Skeletal muscle tissue (tissue), 4 donors: Measurements from ENCODE around the gene PSMD6. TPM values are rescaled to one million over a fixed set of nuclear protein-coding genes. Genes with fewer than 3 reads are reported as not detected.

ENCODE experiments used
- H3K27ac ChIP-seq: one replicate; pipeline ENCODE4 v1.7.0; 2013; ENCODE audit warnings: mild to moderate bottlenecking, low read depth, low read length, inconsistent platforms
- H3K27me3 ChIP-seq, 3 donors: one replicate each; pipeline ENCODE4 v1.7.0; 2013; ENCODE audit warnings: low read length in 3 of 3; ENCODE audit not compliant: control insufficient read depth in 3 of 3, insufficient read depth in 3 of 3
- H3K36me3 ChIP-seq, 3 donors: one replicate each; pipeline ENCODE4 v1.7.0; 2013; ENCODE audit warnings: low read length in 3 of 3; ENCODE audit not compliant: control insufficient read depth in 3 of 3, insufficient read depth in 3 of 3
- H3K4me1 ChIP-seq, 3 donors: one replicate each; pipeline ENCODE4 v1.7.0; 2013; ENCODE audit warnings: low read length in 3 of 3, mild to moderate bottlenecking in 3 of 3; ENCODE audit not compliant: control insufficient read depth in 3 of 3, insufficient read depth in 3 of 3
- H3K4me3 ChIP-seq, 3 donors: one replicate each; pipeline ENCODE4 v1.7.0; 2013; ENCODE audit warnings: low read length in 3 of 3
- H3K9ac ChIP-seq, 3 donors: one replicate each; pipeline ENCODE4 v1.7.0; 2013; ENCODE audit warnings: low read length in 3 of 3, mild to moderate bottlenecking in 3 of 3, moderate library complexity in 2 of 3, low read depth in 1 of 3
- H3K9me3 ChIP-seq, 3 donors: one replicate each; pipeline ENCODE4 v1.7.0; 2013; ENCODE audit warnings: low read length in 3 of 3; ENCODE audit not compliant: control insufficient read depth in 3 of 3
- total RNA-seq: library from RNA; depleted of rRNA; stranded (reverse); fragments of >200 nt; gene quantifications from one replicate; pipeline ENCODE4 v1.2.3, GENCODE V29; 2014
- donor health status: Osteomylitis.

Gene PSMD6
- total RNA-seq, 1 donor from 2014 or later: 70.5 TPM

DNA sequence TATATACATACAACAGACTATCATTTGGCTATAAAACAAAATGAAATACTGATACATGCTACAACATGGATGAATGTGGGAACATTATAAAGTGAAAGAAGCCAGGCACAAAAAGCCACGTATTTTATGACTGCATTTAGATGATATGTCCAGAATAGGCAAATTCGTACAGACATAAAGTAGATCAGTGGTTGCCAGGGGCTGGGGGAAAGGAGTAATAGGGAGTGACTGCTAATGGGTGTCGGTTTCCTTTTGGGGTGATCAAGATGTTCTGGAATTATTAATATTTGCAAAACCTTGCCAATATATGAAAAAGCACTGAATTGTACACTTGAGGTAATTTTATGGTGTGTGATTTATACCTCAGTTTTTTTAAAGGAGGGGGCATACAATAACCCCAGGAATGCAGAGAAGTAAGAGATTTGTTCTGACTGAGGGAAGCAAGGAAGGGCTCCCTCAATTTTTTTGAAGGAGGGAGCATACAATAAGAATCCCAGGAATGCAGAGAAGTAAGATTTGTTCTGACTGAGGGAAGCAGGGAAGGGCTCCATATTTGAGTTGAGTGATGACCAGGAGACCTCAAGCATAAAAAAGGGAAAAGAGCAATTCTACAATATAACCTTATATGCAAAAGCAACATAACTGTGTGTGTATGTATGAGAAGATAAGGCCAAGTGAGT lies 6.2 kb downstream of the PSMD6 start:
- Histone ChIP-seq H3K4me3 (no peak overlapping the region), H3K9ac (no peak overlapping the region), H3K4me1 (peaks cover under 1 to 5% (median 4%) of the 10 kb centered on the region in 3 donors), H3K27ac (no peak overlapping the region), H3K27me3 (no peaks in the 10 kb centered on the region), H3K36me3 (peaks cover 40 to 75% (median 64%) of the 10 kb centered on the region in 3 donors), H3K9me3 (no peaks in the 10 kb centered on the region)

GRCh38 chr3:64011685-64012084 lies 11.6 kb downstream of the PSMD6 start:
- H3K9ac ChIP-seq: no peak overlapping the region

GRCh38 chr3:64010199-64010598 lies 13.1 kb downstream of the PSMD6 start:
- Histone ChIP-seq H3K27ac (no peak overlapping the region), H3K4me3 (no peak overlapping the region), H3K27me3 (no peaks in the 10 kb centered on the region), H3K36me3 (peaks cover 42 to 88% (median 83%) of the 10 kb centered on the region in 3 donors), H3K4me1 (no peaks in the 10 kb centered on the region), H3K9me3 (no peaks in the 10 kb centered on the region), H3K9ac (no peak overlapping the region)

More at GRCh38 chr3:64011685-64012084, 11.6 kb downstream of the PSMD6 start:
- Histone ChIP-seq H3K36me3 (peaks cover 29 to 80% (median 77%) of the 10 kb centered on the region in 3 donors), H3K27me3 (no peaks in the 10 kb centered on the region), H3K9me3 (no peaks in the 10 kb centered on the region), H3K4me1 (no peaks in the 10 kb centered on the region), H3K4me3 (no peak overlapping the region), H3K27ac (no peak overlapping the region)

DNA sequence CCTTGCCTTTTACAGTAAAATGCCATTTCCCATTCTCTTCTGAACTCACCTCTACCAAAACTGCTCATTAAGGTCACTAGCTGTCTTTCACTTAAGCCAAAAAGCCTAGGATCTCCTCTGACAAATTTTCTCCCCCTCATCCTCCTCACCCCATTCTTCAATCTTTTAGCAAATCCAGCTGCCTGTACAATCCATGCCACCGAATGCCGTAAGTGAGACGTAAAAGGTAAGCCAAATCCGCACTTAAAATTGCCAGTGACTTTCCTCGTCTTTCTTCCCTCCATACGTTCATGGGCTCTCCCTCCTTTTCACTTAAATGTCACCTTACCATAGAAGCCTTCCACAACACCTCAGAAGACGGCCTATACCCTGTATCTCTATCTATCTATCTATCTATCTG lies 13.8 kb downstream of the PSMD6 start:
- H3K36me3 ChIP-seq: peaks cover 37 to 82% (median 82%) of the 10 kb centered on the region in 3 donors
- no peaks in the 10 kb centered on the region for H3K27me3 ChIP-seq

GRCh38 chr3:64008487-64009351 lies 14.6 kb downstream of the PSMD6 start:
- Histone ChIP-seq H3K9me3 (no peaks in the 10 kb centered on the region), H3K9ac (no peak overlapping the region), H3K4me1 (no peaks in the 10 kb centered on the region), H3K4me3 (no peak overlapping the region), H3K27me3 (no peaks in the 10 kb centered on the region), H3K36me3 (peaks cover 35 to 79% (median 77%) of the 10 kb centered on the region in 3 donors), H3K27ac (no peak overlapping the region)

More for the DNA sequence above, 13.8 kb downstream of the PSMD6 start:
- Histone ChIP-seq H3K27ac (no peak overlapping the region), H3K9ac (no peak overlapping the region), H3K4me3 (no peak overlapping the region), H3K4me1 (no peaks in the 10 kb centered on the region), H3K9me3 (no peaks in the 10 kb centered on the region)

DNA sequence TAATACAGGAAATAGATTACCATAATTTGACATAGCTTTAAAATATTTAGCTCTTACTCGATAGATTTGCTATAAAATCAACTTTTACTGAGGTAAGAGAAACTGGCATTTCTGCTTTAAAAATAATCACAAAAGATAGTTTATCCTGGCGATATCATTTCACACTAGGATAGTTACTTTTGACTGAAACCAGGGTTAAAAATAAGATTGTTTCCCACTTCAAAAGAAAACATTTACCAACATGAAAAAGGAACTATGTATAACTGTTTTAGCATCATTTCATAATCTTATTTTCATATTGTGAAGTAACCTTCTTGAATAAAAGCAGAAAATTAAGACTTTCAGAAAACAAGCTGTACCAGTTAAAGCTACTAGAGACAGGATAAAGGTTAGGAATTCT lies 15.3 kb downstream of the PSMD6 start:
- Histone ChIP-seq H3K36me3 (peaks cover 34 to 72% (median 71%) of the 10 kb centered on the region in 3 donors), H3K4me1 (no peaks in the 10 kb centered on the region)

DNA sequence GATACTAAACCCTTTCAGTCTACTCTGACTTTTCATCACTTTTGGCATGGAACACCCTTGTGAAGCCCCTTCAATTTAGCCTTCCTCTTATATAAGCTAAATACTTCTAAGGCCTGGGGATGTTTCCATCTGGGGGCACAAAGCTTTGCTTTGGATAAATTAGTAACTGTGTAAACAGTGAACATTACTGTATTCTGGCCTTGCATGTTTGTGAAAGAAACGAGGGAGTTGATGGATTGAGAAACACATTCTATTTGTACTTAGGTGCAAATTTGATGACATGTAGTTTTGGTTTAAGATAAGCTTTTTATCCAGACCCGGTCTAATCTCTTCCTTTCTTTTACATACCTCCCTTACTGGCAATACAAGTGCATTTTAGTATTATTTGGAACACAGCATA lies 19.7 kb downstream of the PSMD6 start:
- no peaks in the 10 kb centered on the region for H3K27me3 ChIP-seq
- peaks cover 13 to 51% (median 46%) of the 10 kb centered on the region in 3 donors for H3K36me3 ChIP-seq
- no peaks in the 10 kb centered on the region for H3K9me3 ChIP-seq
- peaks cover 5 to 16% (median 12%) of the 10 kb centered on the region in 3 donors for H3K4me1 ChIP-seq
- no peak overlapping the region for H3K9ac ChIP-seq
- H3K4me3 ChIP-seq: no peak overlapping the region
- no peak overlapping the region for H3K27ac ChIP-seq

More for the DNA sequence above, 15.3 kb downstream of the PSMD6 start:
- Histone ChIP-seq H3K9ac (no peak overlapping the region), H3K27ac (no peak overlapping the region), H3K4me3 (no peak overlapping the region), H3K9me3 (no peaks in the 10 kb centered on the region), H3K27me3 (no peaks in the 10 kb centered on the region)

- H3K4me1 ChIP-seq: peaks cover 5 to 16% (median 12%) of the 10 kb centered on the region in 3 donors
- H3K9me3 ChIP-seq: no peaks in the 10 kb centered on the region
- no peak overlapping the region for H3K4me3 ChIP-seq
- no peak overlapping the region for H3K27ac ChIP-seq
- peaks cover 13 to 43% (median 39%) of the 10 kb centered on the region in 3 donors for H3K36me3 ChIP-seq
- no peaks in the 10 kb centered on the region for H3K27me3 ChIP-seq
- H3K9ac ChIP-seq: no peak overlapping the region
Observed at GRCh38 chr3:64002233-64002632, 21.1 kb downstream of the PSMD6 start.

DNA sequence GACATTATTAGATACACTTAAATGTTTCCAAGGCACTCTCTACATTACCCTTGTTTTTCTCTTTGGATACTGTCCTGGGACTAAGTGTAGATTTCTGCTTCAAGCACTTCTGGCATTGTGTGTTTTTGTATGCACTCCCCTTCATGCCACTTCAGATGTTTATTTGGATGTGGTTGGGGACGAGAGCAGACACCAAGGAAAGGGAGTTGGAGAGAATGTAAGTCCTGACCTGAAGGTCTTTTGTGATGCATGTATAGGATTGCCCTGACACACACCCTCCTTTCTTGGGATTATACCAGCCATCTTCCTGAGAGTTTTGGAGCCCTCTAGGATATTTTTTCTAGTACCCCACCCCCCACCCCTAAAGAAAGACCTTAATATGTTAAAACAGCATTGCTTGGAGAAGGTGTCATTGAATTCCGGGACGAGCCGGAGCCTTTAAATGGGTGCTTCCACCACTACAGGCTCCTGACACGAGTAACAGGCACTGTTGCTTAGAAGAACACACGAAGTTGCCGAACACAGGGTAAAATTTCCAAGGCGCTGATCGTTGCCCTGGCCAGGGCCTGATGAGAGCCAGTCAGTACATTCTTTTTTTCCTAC lies 22.7 kb downstream of the PSMD6 start:
- H3K9ac ChIP-seq: no peak overlapping the region
- no peak overlapping the region for H3K4me3 ChIP-seq
- H3K9me3 ChIP-seq: no peaks in the 10 kb centered on the region
- no peaks in the 10 kb centered on the region for H3K27me3 ChIP-seq
- H3K36me3 ChIP-seq: peaks cover 10 to 41% (median 38%) of the 10 kb centered on the region in 3 donors
- H3K4me1 ChIP-seq: peaks cover 5 to 16% (median 12%) of the 10 kb centered on the region in 3 donors
- no peak overlapping the region for H3K27ac ChIP-seq
